ENCODE measurements around the gene PLXND1.
"Not testable (repeated sequence)": the region's sequence is repeated elsewhere in the genome, so short reads cannot be mapped to it uniquely, and the experiment has no call there.

Gene PLXND1

DNA sequence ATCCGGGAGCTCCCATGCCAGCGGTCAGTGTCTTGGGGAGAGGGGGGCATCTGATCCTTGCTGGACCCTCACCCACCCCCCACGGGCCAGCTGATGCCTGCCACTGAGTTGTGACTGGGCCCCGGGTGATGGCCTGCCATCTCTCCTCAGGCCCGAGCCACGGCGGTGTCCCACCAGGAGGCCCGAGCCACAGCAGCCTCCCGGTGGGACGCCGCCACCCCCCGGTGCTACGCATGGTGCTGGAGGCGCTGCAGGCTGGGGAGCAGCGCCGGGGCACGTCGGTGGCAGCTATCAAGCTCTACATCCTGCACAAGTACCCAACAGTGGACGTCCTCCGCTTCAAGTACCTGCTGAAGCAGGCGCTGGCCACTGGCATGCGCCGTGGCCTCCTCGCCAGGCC, 59.2 kb downstream of the PLXND1 start:
- no peak for DNase-seq (ENCODE audit: low spot score)

DNA sequence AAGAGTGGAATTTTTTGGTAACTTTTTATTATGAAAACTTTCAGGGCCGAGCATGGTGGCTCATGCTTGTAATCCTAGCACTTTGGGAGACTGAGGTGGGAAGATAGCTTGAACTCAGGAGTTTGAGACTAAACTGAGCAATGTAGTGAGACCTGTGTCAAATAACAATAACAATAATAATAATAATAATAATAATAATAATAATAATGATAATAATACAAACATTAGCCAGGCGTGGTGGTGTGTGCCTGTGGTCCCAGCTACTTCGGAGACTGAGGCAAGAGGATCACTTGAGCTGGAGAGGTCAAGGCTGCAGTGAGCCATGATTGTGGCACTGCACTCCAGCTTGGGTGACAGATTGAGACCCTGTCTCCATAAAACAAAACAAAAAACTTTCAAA, 60.5 kb downstream of the PLXND1 start:
- DNase-seq (ENCODE audit: low spot score), result not testable (repeated sequence)

DNA sequence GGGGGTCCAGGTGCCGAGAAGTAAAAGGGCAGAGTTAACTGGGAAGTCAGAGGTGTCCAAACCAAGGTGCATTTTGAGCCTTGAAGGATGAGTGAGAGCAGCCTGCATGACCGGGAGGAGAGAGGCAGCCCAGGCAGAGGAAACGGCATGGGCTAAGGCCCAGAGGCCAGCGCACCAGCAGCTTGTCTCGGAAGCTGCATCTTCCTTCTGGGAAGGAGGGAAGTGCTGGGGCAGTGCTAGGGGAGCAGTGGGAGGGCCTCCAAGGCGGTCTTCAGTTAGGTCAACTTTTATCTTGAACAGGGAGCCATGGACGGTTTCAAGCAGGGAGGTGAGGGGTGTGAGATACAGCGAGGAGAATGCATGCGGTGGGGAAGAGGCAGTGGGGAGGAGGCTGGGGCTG, 62.5 kb downstream of the PLXND1 start:
- DNase-seq (ENCODE audit: low spot score), result no peak

DNA sequence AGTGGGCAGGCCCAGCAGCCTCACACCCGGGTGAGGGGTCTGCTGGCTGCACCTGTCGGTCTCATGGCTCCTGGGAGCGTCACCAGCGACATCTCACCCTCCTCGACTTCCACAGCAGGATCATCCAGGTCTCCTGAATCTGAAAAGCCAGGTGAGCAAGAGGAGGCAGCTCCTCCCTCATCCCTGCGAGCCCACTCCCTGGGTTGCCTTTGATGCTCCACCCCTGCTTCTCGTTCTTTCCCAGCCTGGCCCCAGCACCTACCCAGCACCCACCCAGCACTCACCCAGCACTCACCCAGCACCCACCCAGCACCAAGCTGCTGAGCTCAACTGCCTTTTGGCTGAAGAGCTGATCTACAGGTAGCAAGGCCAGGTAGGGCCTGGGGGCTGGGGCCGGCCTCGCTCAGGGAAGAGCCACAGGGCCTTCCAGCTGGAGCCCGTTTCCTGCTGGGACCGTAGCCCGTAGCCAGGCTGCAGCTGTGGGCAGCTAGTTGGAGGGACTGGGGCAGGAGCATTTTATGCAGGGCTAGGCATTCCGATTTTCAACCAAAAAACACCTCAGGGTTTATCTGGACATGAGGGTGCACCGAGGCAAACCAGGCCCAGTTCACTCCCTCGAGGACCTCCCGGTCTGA, 63.2 kb downstream of the PLXND1 start, which contains the start of gene H1-8:
TSS of gene H1-8 (plus strand) at position 20 of the 635 bp plus-strand sequence. CDS start at position 64, 44 bp downstream.
- no peak for DNase-seq (ENCODE audit: low spot score)

DNA sequence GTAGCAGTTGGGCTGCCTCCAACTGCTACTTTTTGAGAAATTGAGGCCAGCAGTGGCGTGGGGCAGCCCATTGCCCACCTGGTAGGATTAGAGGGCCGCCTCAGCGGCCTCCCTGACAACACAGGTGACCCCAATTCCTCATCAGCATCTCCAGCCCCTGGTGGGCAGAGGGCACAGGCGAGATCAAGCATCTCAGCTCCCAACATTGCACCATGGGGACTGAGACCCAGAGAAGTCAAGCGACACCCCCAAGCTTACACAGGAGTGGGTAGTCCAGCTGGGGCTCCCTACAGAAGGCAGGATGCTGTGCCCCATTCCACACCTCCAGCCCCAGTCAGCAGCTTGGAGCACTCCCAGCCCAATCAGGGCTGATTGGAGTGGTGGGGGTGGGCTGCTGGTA, 63.7 kb downstream of the PLXND1 start:
- DNase-seq (ENCODE audit: low spot score), result no peak

DNA sequence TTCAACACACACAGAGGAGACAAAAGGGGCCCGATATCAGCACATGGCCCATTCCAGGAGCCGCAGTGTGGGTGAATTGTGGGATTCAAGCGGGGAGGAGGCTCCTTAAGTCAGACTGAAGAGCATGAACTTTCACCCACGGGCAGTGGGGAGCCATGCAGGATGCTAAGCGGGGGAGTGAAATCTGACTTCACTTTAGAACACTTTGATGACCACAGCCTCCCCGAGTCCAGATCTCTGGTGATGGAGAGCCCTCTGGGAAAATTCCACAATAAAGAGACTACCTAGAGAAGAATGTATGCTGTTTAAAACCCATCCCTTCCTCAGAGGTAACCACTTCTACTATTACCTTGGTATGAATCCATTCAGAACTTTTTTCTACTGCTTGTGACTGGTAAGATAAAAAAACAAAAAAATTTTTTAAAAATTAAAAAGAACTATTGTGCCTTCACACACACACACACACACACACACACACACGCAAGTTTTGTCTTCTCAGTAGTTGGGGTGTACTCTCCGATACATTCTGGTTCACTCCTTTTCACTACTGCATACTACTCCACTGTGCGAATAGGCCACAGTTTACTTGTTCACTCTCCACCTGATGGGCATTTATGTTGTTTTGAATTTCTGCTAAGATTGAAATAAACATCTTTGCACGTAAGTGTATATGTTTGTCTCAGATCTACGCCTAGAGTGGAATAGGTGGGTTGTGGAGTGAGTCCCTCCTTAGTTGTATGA, 65.5 kb downstream of the PLXND1 start:
- DNase-seq (ENCODE audit: low spot score), result no peak

DNA sequence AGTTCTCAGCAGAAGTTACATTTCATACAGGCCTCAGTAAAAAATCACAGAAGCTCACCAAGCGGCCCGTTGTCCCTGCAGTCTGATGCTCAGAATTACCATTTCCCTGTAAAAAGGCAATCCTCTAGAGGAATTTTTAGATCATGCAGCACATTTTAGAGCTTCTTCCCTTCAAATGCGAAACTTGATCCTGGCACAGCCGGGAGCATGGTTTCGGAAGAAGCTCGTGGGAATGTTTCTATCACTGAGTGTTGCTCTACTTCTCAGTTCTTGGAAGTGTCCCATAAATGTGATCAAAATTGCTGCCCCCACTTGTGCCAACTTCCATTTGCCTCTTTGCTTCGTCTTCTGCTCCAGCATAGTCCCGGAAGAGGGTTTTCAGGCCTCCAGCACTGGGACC, 67.3 kb downstream of the PLXND1 start:
- no peak for DNase-seq (ENCODE audit: low spot score)

DNA sequence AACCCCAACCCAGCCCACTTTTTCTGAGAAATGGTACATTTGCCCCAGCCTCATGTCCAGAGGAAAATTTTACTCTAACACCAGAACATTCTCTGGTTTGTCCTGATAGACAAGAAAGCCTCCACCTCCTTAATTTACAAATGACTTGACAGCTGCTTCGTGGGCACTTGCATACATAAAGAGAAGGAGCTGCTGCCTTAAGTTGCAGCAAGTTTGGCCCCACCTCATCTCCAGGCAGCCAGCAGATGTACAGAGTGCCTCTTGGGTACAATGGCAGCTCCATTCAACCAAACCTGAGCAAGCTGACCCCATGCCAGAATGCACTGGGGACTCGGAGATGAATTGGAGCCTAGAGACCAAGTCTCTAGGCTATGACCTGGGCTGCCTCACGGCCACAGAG, 69.7 kb downstream of the PLXND1 start:
- no peak for DNase-seq (ENCODE audit: low spot score)

DNA sequence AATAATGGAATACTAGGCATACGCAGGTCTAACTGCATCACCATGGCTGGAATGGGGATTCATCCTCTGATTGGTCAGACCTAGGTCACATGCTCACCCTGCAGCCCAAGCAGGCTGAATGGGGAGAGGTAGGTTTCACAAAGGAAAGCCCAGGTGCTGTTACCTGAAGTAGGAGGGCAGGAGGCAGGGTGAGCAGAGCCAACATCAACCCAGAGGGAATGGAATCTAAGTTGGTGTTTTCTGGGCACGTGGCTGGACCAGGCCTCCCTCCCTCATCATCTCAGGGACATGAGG, 70.2 kb downstream of the PLXND1 start:
- DNase-seq (ENCODE audit: low spot score), result no peak

DNA sequence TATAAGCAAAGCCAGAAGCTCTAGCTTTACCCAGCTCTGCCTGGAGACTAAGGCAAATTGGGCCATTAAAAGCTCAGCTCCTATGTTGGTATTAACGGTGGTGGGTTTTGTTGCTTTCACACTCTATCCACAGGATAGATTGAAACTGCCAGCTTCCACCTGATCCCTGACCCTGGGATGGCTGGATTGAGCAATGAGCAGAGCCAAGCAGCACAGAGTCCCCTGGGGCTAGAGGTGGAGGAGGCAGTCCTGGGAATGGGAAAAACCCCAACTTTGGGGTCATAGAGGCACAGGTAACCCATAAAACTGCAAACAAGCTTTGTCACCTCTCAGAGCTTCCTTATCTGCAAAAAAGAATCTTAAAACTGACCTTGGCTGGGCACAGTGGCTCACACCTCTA, 71.4 kb downstream of the PLXND1 start:
- no peak for DNase-seq (ENCODE audit: low spot score)

DNA sequence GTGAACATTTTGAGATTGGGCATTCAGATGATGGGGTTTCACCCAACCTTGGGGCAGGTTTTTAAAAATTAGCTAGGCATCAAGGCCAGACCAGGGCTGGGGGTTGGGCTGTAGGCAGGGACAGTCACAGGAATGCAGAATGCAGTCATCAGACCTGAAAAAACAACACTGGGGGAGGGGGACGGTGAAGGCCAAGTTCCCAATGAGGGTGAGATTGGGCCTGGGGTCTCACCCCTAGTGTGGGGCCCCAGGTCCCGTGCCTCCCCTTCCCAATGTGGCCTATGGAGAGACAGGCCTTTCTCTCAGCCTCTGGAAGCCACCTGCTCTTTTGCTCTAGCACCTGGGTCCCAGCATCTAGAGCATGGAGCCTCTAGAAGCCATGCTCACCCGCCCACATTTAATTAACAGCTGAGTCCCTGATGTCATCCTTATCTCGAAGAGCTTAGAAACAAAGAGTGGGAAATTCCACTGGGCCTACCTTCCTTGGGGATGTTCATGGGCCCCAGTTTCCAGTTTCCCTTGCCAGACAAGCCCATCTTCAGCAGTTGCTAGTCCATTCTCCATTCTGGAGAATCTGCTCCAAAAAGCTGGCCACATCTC, 71.9 kb downstream of the PLXND1 start:
- no peak for DNase-seq (ENCODE audit: low spot score)

DNA sequence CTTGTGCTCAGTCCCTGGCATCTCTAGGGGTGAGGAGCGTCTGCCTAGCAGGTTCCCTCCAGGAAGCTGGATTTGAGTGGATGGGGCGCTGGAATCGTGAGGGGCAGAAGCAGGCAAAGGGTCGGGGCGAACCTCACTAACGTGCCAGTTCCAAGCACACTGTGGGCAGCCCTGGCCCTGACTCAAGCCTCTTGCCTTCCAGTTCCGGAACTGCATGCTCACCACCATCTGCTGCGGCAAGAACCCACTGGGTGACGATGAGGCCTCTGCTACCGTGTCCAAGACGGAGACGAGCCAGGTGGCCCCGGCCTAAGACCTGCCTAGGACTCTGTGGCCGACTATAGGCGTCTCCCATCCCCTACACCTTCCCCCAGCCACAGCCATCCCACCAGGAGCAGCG, 73.1 kb downstream of the PLXND1 start:
- no peak for DNase-seq (ENCODE audit: low spot score)

DNA sequence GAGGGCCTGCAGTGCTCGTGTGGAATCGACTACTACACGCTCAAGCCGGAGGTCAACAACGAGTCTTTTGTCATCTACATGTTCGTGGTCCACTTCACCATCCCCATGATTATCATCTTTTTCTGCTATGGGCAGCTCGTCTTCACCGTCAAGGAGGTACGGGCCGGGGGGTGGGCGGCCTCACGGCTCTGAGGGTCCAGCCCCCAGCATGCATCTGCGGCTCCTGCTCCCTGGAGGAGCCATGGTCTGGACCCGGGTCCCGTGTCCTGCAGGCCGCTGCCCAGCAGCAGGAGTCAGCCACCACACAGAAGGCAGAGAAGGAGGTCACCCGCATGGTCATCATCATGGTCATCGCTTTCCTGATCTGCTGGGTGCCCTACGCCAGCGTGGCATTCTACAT, 74.2 kb downstream of the PLXND1 start:
- DNase-seq (ENCODE audit: low spot score), result no peak

DNA sequence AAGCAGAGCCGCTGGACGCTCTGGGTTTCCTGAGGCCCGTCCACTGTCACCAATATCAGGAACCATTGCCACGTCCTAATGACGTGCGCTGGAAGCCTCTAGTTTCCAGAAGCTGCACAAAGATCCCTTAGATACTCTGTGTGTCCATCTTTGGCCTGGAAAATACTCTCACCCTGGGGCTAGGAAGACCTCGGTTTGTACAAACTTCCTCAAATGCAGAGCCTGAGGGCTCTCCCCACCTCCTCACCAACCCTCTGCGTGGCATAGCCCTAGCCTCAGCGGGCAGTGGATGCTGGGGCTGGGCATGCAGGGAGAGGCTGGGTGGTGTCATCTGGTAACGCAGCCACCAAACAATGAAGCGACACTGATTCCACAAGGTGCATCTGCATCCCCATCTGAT, 74.8 kb downstream of the PLXND1 start:
- no peak for DNase-seq (ENCODE audit: low spot score)

DNA sequence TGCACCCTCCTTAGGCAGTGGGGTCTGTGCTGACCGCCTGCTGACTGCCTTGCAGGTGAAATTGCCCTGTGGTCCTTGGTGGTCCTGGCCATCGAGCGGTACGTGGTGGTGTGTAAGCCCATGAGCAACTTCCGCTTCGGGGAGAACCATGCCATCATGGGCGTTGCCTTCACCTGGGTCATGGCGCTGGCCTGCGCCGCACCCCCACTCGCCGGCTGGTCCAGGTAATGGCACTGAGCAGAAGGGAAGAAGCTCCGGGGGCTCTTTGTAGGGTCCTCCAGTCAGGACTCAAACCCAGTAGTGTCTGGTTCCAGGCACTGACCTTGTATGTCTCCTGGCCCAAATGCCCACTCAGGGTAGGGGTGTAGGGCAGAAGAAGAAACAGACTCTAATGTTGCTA, 75.7 kb downstream of the PLXND1 start:
- DNase-seq (ENCODE audit: low spot score), result no peak

DNA sequence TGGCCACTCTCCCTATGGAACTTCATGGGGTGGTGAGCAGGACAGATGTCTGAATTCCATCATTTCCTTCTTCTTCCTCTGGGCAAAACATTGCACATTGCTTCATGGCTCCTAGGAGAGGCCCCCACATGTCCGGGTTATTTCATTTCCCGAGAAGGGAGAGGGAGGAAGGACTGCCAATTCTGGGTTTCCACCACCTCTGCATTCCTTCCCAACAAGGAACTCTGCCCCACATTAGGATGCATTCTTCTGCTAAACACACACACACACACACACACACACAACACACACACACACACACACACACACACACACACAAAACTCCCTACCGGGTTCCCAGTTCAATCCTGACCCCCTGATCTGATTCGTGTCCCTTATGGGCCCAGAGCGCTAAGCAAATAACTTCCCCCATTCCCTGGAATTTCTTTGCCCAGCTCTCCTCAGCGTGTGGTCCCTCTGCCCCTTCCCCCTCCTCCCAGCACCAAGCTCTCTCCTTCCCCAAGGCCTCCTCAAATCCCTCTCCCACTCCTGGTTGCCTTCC, 76.2 kb downstream of the PLXND1 start:
- DNase-seq (ENCODE audit: low spot score), result no peak

DNA sequence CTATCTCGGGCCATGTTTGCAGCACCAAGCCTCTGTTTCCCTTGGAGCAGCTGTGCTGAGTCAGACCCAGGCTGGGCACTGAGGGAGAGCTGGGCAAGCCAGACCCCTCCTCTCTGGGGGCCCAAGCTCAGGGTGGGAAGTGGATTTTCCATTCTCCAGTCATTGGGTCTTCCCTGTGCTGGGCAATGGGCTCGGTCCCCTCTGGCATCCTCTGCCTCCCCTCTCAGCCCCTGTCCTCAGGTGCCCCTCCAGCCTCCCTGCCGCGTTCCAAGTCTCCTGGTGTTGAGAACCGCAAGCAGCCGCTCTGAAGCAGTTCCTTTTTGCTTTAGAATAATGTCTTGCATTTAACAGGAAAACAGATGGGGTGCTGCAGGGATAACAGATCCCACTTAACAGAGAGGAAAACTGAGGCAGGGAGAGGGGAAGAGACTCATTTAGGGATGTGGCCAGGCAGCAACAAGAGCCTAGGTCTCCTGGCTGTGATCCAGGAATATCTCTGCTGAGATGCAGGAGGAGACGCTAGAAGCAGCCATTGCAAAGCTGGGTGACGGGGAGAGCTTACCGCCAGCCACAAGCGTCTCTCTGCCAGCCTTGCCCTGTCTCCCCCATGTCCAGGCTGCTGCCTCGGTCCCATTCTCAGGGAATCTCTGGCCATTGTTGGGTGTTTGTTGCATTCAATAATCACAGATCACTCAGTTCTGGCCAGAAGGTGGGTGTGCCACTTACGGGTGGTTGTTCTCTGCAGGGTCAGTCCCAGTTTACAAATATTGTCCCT, 76.9 kb downstream of the PLXND1 start:
- DNase-seq (ENCODE audit: low spot score), result no peak

DNA sequence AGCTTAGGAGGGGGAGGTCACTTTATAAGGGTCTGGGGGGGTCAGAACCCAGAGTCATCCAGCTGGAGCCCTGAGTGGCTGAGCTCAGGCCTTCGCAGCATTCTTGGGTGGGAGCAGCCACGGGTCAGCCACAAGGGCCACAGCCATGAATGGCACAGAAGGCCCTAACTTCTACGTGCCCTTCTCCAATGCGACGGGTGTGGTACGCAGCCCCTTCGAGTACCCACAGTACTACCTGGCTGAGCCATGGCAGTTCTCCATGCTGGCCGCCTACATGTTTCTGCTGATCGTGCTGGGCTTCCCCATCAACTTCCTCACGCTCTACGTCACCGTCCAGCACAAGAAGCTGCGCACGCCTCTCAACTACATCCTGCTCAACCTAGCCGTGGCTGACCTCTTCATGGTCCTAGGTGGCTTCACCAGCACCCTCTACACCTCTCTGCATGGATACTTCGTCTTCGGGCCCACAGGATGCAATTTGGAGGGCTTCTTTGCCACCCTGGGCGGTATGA, 77.8 kb downstream of the PLXND1 start, which contains the start of gene RHO:
TSS of gene RHO (plus strand) at position 51 of the 512 bp plus-strand sequence. CDS start at position 146, 95 bp downstream.
- no peak for DNase-seq (ENCODE audit: low spot score)

DNA sequence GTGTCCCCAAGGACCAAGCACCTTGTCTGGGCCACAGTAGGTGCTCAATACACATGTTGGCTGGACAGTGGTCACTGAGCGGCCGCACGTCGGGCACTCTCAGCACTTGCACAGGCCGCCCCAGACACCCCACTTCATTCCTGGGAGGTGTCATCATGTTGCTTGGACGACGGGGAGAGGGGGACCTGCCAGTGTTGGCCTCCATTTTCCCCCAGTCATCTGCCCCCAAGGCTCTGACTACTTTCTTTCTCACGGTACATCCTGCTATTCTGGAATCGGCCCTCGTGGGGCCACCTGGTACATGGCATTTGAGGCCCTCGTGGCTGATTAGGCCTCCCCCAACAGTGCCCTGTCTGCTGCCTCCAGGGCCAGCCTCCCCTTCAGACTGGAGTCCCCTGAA, 79.2 kb downstream of the PLXND1 start:
- no peak for DNase-seq (ENCODE audit: low spot score)

DNA sequence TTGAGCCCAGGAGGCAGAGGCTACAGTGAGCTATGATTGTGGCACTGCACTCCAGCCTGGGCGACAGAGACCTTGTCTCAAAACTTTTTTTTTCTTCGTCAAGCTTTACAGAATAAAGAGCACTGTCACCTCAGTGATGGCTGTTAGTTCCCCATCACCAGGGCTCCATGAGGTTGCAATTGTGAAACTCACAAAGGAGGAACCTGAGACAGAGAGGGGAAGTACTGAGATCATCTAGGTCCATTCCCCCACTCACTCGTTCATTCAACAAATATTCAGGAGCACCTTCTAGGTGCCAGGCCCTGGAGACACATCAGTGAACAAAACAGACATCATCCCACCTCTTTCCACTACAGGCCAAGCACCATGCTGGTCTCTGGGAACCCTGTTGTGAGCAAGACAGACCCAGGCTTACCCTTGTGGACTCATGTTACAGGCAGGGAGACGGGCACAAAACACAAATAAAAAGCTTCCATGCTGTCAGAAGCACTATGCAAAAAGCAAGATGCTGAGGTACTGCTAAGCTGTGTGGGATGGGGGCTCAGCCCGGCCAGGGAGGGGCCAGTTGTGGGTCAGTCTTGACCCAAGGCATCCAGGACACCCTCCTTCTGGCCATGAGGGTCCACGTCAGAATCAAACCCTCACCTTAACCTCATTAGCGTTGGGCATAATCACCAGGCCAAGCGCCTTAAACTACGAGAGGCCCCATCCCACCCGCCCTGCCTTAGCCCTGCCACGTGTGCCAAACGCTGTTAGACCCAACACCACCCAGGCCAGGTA, 80.2 kb downstream of the PLXND1 start:
- no peak for DNase-seq (ENCODE audit: low spot score)

DNA sequence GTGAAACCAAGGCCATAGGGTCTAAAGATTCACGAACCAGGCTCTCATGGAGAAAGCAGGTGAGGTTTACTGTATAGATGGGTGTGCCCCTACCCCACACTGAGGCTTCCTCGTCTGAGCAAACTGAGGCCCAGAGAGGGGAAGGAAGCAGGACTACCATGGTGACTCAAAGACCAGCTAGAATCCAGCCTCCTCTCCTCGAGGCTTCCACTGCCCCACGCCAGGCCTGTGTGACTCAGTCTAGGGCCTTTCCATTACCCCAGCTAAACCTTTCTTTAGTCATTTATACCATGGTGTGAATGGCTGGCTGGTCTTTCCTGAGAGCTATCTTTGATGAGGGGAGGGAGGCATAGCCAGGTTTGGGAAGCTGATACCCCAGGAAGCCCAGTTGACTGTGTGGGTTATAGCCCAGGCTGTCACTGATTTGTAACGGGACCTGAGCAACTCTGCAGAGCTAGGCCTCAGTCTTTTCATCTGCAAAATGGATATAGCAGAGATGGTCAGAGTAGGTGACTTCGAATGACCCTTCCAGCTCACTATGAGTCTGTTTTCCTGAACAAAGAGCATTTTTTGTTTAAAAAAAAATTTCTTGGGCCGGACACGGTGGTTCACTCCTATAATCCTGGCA, 81.0 kb downstream of the PLXND1 start:
- no peak for DNase-seq (ENCODE audit: low spot score)
